ENCODE results near the gene PEX14. TPM values are rescaled to one million over a fixed set of nuclear protein-coding genes. Genes with fewer than 3 reads are reported as not detected.
A peak's percentile ranks its signal among the peaks of the same experiment; 100 is the strongest.

Gene PEX14
- total RNA-seq, 1 donor = 15.2 TPM

GRCh38 chr1:10489291-10490055 is 14.7 kb downstream of the PEX14 start:
- TF ChIP-seq CTCF (IDR thresholded peaks at IDR 0.05; ENCODE audit: extremely low read depth, low read depth, low read length) = no peak
- no peak for DNase-seq (ENCODE audit: insufficient read length, low spot score, missing footprints)
- Histone ChIP-seq H3K27ac (ENCODE audit: low read depth, low read length) (no peak overlapping the region), H3K4me3 (ENCODE audit: insufficient read depth, low read length) (no peak overlapping the region), H3K4me1 (ENCODE audit: insufficient read depth, low read length) (peaks cover 5% of the 10 kb centered on the region), H3K9me3 (ENCODE audit: low read depth, low read length) (no peaks in the 10 kb centered on the region), H3K79me2 (ENCODE audit: insufficient read depth, low read length) (peaks cover 81% of the 10 kb centered on the region), H3K4me2 (ENCODE audit: insufficient read depth, low read length) (no peak overlapping the region), H3K27me3 (ENCODE audit: insufficient read depth, low read length) (no peaks in the 10 kb centered on the region), H2AFZ (ENCODE audit: low read length) (no peak overlapping the region), H3K36me3 (ENCODE audit: insufficient read depth, low read length) (no peaks in the 10 kb centered on the region), H4K20me1 (ENCODE audit: insufficient read depth, low read length) (peaks cover 32% of the 10 kb centered on the region)

GRCh38 chr1:10490286-10490970 is 15.7 kb downstream of the PEX14 start:
- TF ChIP-seq CTCF (IDR thresholded peaks at IDR 0.05; ENCODE audit: extremely low read depth, low read depth, low read length) = no peak
- no peaks in the 10 kb centered on the region for H3K27me3 ChIP-seq (ENCODE audit: insufficient read depth, low read length)
- H3K27ac ChIP-seq (ENCODE audit: low read depth, low read length) = no peak overlapping the region
- no peaks in the 10 kb centered on the region for H3K9me3 ChIP-seq (ENCODE audit: low read depth, low read length)
- H3K36me3 ChIP-seq (ENCODE audit: insufficient read depth, low read length) = no peaks in the 10 kb centered on the region
- H3K4me3 ChIP-seq (ENCODE audit: insufficient read depth, low read length) = no peak overlapping the region
- peaks cover 80% of the 10 kb centered on the region for H3K79me2 ChIP-seq (ENCODE audit: insufficient read depth, low read length)
- peaks cover 8% of the 10 kb centered on the region for H3K4me1 ChIP-seq (ENCODE audit: insufficient read depth, low read length)
- H3K4me2 ChIP-seq (ENCODE audit: insufficient read depth, low read length) = no peak overlapping the region
- peaks cover 28% of the 10 kb centered on the region for H4K20me1 ChIP-seq (ENCODE audit: insufficient read depth, low read length)
- no peak overlapping the region for H2AFZ ChIP-seq (ENCODE audit: low read length)
- no peak for DNase-seq (ENCODE audit: insufficient read length, low spot score, missing footprints)

- no peaks in the 10 kb centered on the region for H3K27me3 ChIP-seq (ENCODE audit: insufficient read depth, low read length)
- H3K4me2 ChIP-seq (ENCODE audit: insufficient read depth, low read length) = peak overlapping the region; percentile 93
- H4K20me1 ChIP-seq (ENCODE audit: insufficient read depth, low read length) = peaks cover 43% of the 10 kb centered on the region
- peaks cover 10% of the 10 kb centered on the region for H3K4me1 ChIP-seq (ENCODE audit: insufficient read depth, low read length)
- no peak overlapping the region for H3K27ac ChIP-seq (ENCODE audit: low read depth, low read length)
- peaks cover 5% of the 10 kb centered on the region for H3K36me3 ChIP-seq (ENCODE audit: insufficient read depth, low read length)
- H2AFZ ChIP-seq (ENCODE audit: low read length) = no peak overlapping the region
- DNase-seq (ENCODE audit: insufficient read length, low spot score, missing footprints) = no peak
- H3K79me2 ChIP-seq (ENCODE audit: insufficient read depth, low read length) = peaks cover 90% of the 10 kb centered on the region
- H3K4me3 ChIP-seq (ENCODE audit: insufficient read depth, low read length) = no peak overlapping the region
- no peak for TF ChIP-seq CTCF (IDR thresholded peaks at IDR 0.05; ENCODE audit: extremely low read depth, low read depth, low read length)
- H3K9me3 ChIP-seq (ENCODE audit: low read depth, low read length) = no peaks in the 10 kb centered on the region
Measured at GRCh38 chr1:10494418-10494753, 19.6 kb downstream of the PEX14 start.

GRCh38 chr1:10494754-10495474 is 20.2 kb downstream of the PEX14 start:
- Histone ChIP-seq H2AFZ (ENCODE audit: low read length) (peak overlapping the region; percentile 28), H3K36me3 (ENCODE audit: insufficient read depth, low read length) (peaks cover 5% of the 10 kb centered on the region), H3K4me3 (ENCODE audit: insufficient read depth, low read length) (peak overlapping the region; percentile 70), H3K4me2 (ENCODE audit: insufficient read depth, low read length) (peak overlapping the region; percentile 93), H3K27me3 (ENCODE audit: insufficient read depth, low read length) (no peaks in the 10 kb centered on the region), H3K79me2 (ENCODE audit: insufficient read depth, low read length) (peaks cover 88% of the 10 kb centered on the region), H3K27ac (ENCODE audit: low read depth, low read length) (peak overlapping the region; percentile 16), H3K9me3 (ENCODE audit: low read depth, low read length) (no peaks in the 10 kb centered on the region), H3K4me1 (ENCODE audit: insufficient read depth, low read length) (peaks cover 10% of the 10 kb centered on the region), H4K20me1 (ENCODE audit: insufficient read depth, low read length) (peaks cover 37% of the 10 kb centered on the region)
- TF ChIP-seq CTCF (IDR thresholded peaks at IDR 0.05; ENCODE audit: extremely low read depth, low read depth, low read length) = peak; percentile 97
- DNase-seq (ENCODE audit: insufficient read length, low spot score, missing footprints) = peak; percentile 91

Measured in osteoblast (primary cell).